Sigmoid colon (tissue), 7 donors: Measurements from ENCODE around the gene HORMAD2. TPM values are rescaled to one million over a fixed set of nuclear protein-coding genes. Genes with fewer than 3 reads are reported as not detected.

ENCODE experiments used
- DNase-seq: peaks from one replicate; pipeline ENCODE4 v3.0.0-alpha.2; 2019
- H3K27ac ChIP-seq, 4 donors: fragments of 200-600 bp; sonication (generic); one replicate each; pipeline ENCODE4 v1.5.1; 2016 to 2019; ENCODE audit warnings: mild to moderate bottlenecking in 1 of 4
- H3K27me3 ChIP-seq, 3 donors: fragments of 200-600 bp; sonication (generic); one replicate each; pipeline ENCODE4 v1.5.1; 2019; ENCODE audit warnings: mild to moderate bottlenecking in 1 of 3
- H3K36me3 ChIP-seq, 4 donors: fragments of 200-600 bp; sonication (generic); one replicate each; pipeline ENCODE4 v1.5.1; 2016 to 2019
- H3K4me1 ChIP-seq, 4 donors: fragments of 200-600 bp; sonication (generic); one replicate each; pipeline ENCODE4 v1.5.1; 2017 to 2019
- H3K4me3 ChIP-seq, 4 donors: fragments of 200-600 bp; sonication (generic); one replicate each; pipeline ENCODE4 v1.5.1; 2017 to 2019; ENCODE audit warnings: mild to moderate bottlenecking in 2 of 4, moderate library complexity in 1 of 4
- H3K9me3 ChIP-seq, 4 donors: fragments of 200-600 bp in 3 of 4; sonication (generic) in 3 of 4; one replicate each; pipeline versions ENCODE4 v1.5.1 to v1.6.1; 2013 to 2019
- CTCF ChIP-seq, 4 experiments: fragments of 450-650 bp in 3 of 4; fragments of 200-600 bp in 1 of 4; IDR thresholded peaks; one replicate each; pipeline ENCODE4 v1.5.1; 2016 to 2019; ENCODE audit warnings: antibody characterized with exemption in 4 of 4, mild to moderate bottlenecking in 3 of 4, moderate library complexity in 2 of 4
- EP300 ChIP-seq, 4 donors: sonication (generic); formaldehyde crosslinking; IDR thresholded peaks; one replicate each; pipeline ENCODE4 v1.6.1; 2017; ENCODE audit warnings: antibody characterized with exemption in 4 of 4
- POLR2A ChIP-seq, 2 donors: fragments of 450-650 bp; IDR thresholded peaks; one replicate each; pipeline ENCODE4 v1.6.1; 2016; ENCODE audit warnings: antibody characterized with exemption in 2 of 2, mild to moderate bottlenecking in 2 of 2, moderate library complexity in 2 of 2
- POLR2AphosphoS5 ChIP-seq, 4 donors: sonication (generic); formaldehyde crosslinking; IDR thresholded peaks; one replicate each; pipeline ENCODE4 v1.6.1; 2017; ENCODE audit warnings: antibody characterized with exemption in 4 of 4
- WGBS, 2 donors: extraction: QIAGEN DNeasy Blood & Tissue Kit; methylation state at CpG; one replicate each; pipeline ENCODE4 v1.1.7; 2013; 5-methylcytosine and 5-hydroxymethylcytosine counted together
- intact Hi-C: fragments of 100-400 bp; cut with DNase I; formaldehyde crosslinking; loops from one replicate; pipeline ENCODE4 v1.15.1; 2023
- polyA plus RNA-seq, 3 donors: library from polyadenylated mRNA; stranded (reverse); fragments of 200-250 nt; gene quantifications; one replicate each; pipeline ENCODE4 v1.2.3, GENCODE V29; 2013
- total RNA-seq, 4 donors: library from RNA; depleted of rRNA; stranded (reverse); fragments of >200 nt; gene quantifications; one replicate each; pipeline ENCODE4 v1.1.0, GENCODE V29; 2016
- donor health status: healthy with polysubstance abuse.
- donor health status: Bipolar disorder and iron deficiency.
- donor health status: healthy.

Gene HORMAD2
- total and polyA plus RNA-seq, 7 donors = not detected

DNA sequence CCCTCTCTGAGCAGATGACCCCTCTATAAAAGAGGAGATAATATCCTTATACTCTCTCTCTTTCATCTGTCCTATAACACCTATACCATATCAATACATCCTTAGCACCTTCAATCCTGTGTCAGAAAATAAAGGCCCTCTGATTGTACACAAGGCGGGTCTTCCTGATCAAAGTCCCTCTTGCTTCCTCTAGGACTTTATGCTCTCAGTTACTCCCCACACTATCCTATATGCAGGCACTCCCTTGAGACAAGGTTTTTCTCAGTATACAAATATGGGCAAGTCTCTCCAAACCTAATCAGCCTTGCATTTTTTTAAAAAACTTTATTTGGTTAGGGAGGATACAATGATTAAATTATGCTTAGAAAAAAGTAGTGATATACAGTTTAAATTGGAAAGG lies 17.3 kb upstream of the HORMAD2 start:
- DNase-seq = no peak
- intact Hi-C loops = no loop called here
- Histone ChIP-seq H3K27ac (no peak overlapping the region), H3K9me3 (peaks cover 0 to 6% (median under 1%) of the 10 kb centered on the region in 4 donors), H3K36me3 (no peaks in the 10 kb centered on the region), H3K27me3 (no peaks in the 10 kb centered on the region), H3K4me3 (no peak overlapping the region), H3K4me1 (no peaks in the 10 kb centered on the region)
- 22 to 68% methylated on average over 1 of the region's 1 CpG for WGBS, 2 donors
- TF ChIP-seq POLR2A (IDR thresholded peaks at IDR 0.05) = no peak
- TF ChIP-seq POLR2AphosphoS5 (IDR thresholded peaks at IDR 0.05) = no peak
- no peak for TF ChIP-seq EP300 (IDR thresholded peaks at IDR 0.05)
- TF ChIP-seq CTCF (IDR thresholded peaks at IDR 0.05) = no peak

GRCh38 chr22:30064172-30064571 lies 16.1 kb upstream of the HORMAD2 start:
- no peaks in the 10 kb centered on the region for H3K4me1 ChIP-seq
- no peak for DNase-seq
- peaks cover 0 to 6% (median under 1%) of the 10 kb centered on the region in 4 donors for H3K9me3 ChIP-seq
- TF ChIP-seq POLR2AphosphoS5 (IDR thresholded peaks at IDR 0.05) = no peak
- TF ChIP-seq EP300 (IDR thresholded peaks at IDR 0.05) = no peak
- TF ChIP-seq CTCF (IDR thresholded peaks at IDR 0.05) = no peak
- TF ChIP-seq POLR2A (IDR thresholded peaks at IDR 0.05) = no peak
- no peaks in the 10 kb centered on the region for H3K27me3 ChIP-seq
- intact Hi-C loops = no loop called here
- no peak overlapping the region for H3K27ac ChIP-seq
- H3K4me3 ChIP-seq = no peak overlapping the region
- no peaks in the 10 kb centered on the region for H3K36me3 ChIP-seq

DNA sequence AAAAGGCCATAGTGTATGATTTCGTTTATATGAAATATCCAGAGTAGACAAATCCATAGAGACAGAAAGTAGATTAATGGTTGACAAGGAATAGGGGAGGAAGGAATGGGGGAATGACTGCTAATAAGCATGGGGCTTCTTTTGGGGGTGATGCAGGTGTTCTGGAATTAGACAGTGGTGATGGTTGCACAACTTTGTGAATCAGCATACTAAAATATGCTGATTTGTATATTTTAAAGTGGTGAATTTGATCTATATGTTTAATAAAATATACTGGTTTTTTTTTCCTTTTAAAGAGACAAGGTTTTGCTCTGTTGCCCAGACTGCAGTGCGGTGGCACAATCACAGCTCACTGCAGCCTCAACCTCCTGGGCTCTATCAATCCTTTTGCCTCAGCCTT lies 6.5 kb upstream of the HORMAD2 start:
- H3K36me3 ChIP-seq = no peaks in the 10 kb centered on the region
- no peak overlapping the region for H3K4me3 ChIP-seq
- no peak for DNase-seq
- H3K9me3 ChIP-seq = no peaks in the 10 kb centered on the region
- H3K27me3 ChIP-seq = no peaks in the 10 kb centered on the region
- H3K27ac ChIP-seq = no peak overlapping the region
- no peaks in the 10 kb centered on the region for H3K4me1 ChIP-seq
- intact Hi-C loops = no loop called here
- TF ChIP-seq EP300 (IDR thresholded peaks at IDR 0.05) = no peak
- TF ChIP-seq POLR2A (IDR thresholded peaks at IDR 0.05) = no peak
- no peak for TF ChIP-seq CTCF (IDR thresholded peaks at IDR 0.05)
- no peak for TF ChIP-seq POLR2AphosphoS5 (IDR thresholded peaks at IDR 0.05)
- WGBS, 2 donors = 84 to 90% methylated on average over 2 of the region's 2 CpGs

DNA sequence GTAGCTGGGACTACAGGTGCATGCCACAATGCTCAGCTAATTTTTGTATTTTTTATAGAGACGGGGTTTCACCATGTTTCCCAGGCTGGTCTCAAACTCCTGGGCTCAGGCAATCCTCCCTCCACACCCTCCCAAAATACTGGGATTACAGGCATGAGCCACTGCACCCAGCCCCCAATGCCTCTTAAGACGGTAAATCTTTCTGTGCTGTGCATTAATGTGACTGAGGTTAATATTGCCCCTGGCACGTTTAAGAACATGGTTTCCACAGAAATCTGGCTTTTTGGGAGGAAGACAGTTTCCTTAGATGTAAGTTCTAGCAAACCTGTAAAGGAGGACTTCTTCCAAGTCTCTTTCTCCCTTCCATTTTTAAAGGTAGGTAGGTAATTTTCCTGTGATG lies 6.1 kb upstream of the HORMAD2 start:
- Histone ChIP-seq H3K27ac (no peak overlapping the region), H3K4me1 (no peaks in the 10 kb centered on the region), H3K4me3 (no peak overlapping the region), H3K9me3 (no peaks in the 10 kb centered on the region), H3K36me3 (no peaks in the 10 kb centered on the region), H3K27me3 (peaks cover 0 to 2% (median 0%) of the 10 kb centered on the region in 3 donors)
- TF ChIP-seq CTCF (IDR thresholded peaks at IDR 0.05) = no peak
- TF ChIP-seq POLR2A (IDR thresholded peaks at IDR 0.05) = no peak
- no peak for TF ChIP-seq POLR2AphosphoS5 (IDR thresholded peaks at IDR 0.05)
- TF ChIP-seq EP300 (IDR thresholded peaks at IDR 0.05) = no peak
- 80 to 81% methylated on average over 3 of the region's 3 CpGs for WGBS, 2 donors
- no peak for DNase-seq
- intact Hi-C loops = no loop called here

GRCh38 chr22:30074994-30075393 lies 5.3 kb upstream of the HORMAD2 start:
- H3K27ac ChIP-seq = no peak overlapping the region
- H3K36me3 ChIP-seq = no peaks in the 10 kb centered on the region
- TF ChIP-seq CTCF (IDR thresholded peaks at IDR 0.05) (no peak), POLR2AphosphoS5 (IDR thresholded peaks at IDR 0.05) (no peak), EP300 (IDR thresholded peaks at IDR 0.05) (no peak), POLR2A (IDR thresholded peaks at IDR 0.05) (no peak)
- intact Hi-C loops = no loop called here
- no peak for DNase-seq
- H3K4me1 ChIP-seq = no peaks in the 10 kb centered on the region
- WGBS, 2 donors = 94 to 96% methylated on average over 3 of the region's 3 CpGs
- no peaks in the 10 kb centered on the region for H3K9me3 ChIP-seq
- H3K4me3 ChIP-seq = no peak overlapping the region
- peaks cover 4 to 10% (median 6%) of the 10 kb centered on the region in 3 donors for H3K27me3 ChIP-seq
